AG04449 (cell line): ENCODE data around the gene ZNF592.

Source experiments
- CTCF ChIA-PET: fragments of 350-600 bp; formaldehyde crosslinking; extraction: SDS; loops from one replicate; lab custom pipeline; 2021; ENCODE audit warnings: antibody characterized with exemption; lab: Yijun Ruan, JAX
- POLR2A ChIA-PET: fragments of 400-600, 350-600 bp; formaldehyde crosslinking; extraction: SDS; loops from one replicate; lab custom pipeline; 2020; ENCODE audit warnings: antibody characterized with exemption, inconsistent platforms; lab: Yijun Ruan, JAX
- DNase-seq: peaks from one replicate; pipeline ENCODE4 v3.0.0-alpha.2; 2010; ENCODE audit warnings: low read depth, low spot score
- H3K4me3 ChIP-seq: 2 replicates; pipeline ENCODE4 v1.5.1; 2011; ENCODE audit warnings: low read depth, mild to moderate bottlenecking, control low read depth, low read length
- TF ChIP-seq, protein P1 (sequence below): IDR thresholded peaks from one replicate; pipeline ENCODE4 v1.5.1; 2011; ENCODE audit warnings: mild to moderate bottlenecking, moderate library complexity, low read length, control low read depth, inconsistent platforms; ENCODE audit not compliant: insufficient read depth; ENCODE audit errors: missing control alignments

Gene ZNF592

DNA sequence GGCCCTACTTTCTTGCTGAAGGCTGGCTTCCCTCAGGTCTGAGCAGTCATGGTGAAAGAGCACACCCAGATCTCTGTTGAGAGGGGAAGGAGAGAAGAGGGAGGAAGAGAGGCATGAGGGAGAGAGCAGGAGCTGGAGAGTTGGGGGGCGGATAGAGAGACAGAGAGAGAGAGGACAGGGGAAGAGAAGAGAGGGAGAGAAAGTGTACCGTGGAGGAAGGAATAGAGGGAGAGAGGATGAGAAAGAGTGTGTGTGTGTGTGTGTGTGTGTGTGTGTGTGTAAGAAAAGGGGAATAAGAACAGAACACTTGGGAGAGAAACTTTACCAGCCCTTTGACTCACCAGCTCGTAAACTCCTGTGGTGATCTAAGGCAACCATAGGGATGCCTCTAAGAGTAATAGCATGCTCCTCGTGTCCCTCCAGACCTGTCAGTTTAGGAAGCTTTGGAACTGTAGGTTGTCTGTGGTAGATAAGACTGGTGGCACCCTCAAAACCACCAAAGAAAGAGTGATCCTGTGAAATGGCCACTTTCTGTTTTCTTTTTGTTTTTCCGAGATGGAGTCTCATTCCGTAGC, 18.2 kb downstream of the ZNF592 start:
- DNase-seq, result no peak
- ChIA-PET POLR2A (no interaction called here), CTCF (interaction anchor here (1.5 kb wide), 1 partner anchor 19 kb away, joined by 3 read pairs; no protein-coding TSS in a partner anchor)

DNA sequence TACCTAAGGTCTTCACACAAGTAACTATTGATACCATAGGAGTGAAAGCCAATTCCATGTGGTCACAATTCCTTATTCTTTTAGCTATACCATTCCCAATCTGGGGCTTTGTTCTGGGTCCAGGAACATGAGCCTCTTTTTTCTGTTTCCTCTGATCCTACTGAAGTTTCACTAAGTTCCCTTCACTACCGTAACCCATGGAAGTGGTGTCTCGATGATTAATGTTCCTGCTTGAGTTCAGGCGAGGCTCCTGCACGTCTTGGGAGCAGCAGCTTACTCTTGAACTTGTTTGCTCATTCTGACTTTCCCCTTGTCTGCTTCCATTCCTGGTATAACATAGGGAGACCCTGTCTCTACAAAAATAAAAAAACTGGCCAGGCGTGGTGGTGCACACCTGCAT, 23.6 kb downstream of the ZNF592 start:
- POLR2A ChIA-PET, result no interaction called here
- CTCF ChIA-PET, result interaction anchor here (1.2 kb wide), 1 partner anchor 156 kb away, joined by 3 read pairs; no protein-coding TSS in a partner anchor

More for the DNA sequence above, 18.2 kb downstream of the ZNF592 start:
- TF ChIP-seq, protein P1, sequence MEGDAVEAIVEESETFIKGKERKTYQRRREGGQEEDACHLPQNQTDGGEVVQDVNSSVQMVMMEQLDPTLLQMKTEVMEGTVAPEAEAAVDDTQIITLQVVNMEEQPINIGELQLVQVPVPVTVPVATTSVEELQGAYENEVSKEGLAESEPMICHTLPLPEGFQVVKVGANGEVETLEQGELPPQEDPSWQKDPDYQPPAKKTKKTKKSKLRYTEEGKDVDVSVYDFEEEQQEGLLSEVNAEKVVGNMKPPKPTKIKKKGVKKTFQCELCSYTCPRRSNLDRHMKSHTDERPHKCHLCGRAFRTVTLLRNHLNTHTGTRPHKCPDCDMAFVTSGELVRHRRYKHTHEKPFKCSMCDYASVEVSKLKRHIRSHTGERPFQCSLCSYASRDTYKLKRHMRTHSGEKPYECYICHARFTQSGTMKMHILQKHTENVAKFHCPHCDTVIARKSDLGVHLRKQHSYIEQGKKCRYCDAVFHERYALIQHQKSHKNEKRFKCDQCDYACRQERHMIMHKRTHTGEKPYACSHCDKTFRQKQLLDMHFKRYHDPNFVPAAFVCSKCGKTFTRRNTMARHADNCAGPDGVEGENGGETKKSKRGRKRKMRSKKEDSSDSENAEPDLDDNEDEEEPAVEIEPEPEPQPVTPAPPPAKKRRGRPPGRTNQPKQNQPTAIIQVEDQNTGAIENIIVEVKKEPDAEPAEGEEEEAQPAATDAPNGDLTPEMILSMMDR, result no peak
- H3K4me3 ChIP-seq, result no peak overlapping the region

DNA sequence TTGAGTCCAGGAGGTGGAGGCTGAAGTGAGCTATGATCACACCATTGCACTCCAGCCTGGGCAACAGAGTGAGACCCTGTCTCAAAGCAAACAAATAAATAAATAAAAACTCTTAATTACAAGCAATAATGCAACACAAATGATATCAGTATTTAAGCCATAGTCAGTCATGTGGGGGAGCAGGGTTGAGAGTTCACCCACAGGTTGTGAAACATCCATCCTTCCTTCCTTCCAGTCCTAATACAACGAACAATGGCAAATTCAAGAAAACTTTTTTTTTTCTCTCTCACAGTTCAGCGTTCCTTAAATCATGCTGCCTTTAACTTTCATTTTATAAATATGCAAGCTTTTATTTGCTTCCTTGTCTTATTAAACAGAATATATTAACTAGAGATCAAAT, 24.1 kb downstream of the ZNF592 start:
- ChIA-PET POLR2A (no interaction called here), CTCF (no interaction called here)
- H3K4me3 ChIP-seq, result no peak overlapping the region
- TF ChIP-seq, protein P1, result no peak
- DNase-seq, result no peak

More for the DNA sequence above, 23.6 kb downstream of the ZNF592 start:
- no peak overlapping the region for H3K4me3 ChIP-seq
- DNase-seq, result no peak
- TF ChIP-seq, protein P1, result no peak

DNA sequence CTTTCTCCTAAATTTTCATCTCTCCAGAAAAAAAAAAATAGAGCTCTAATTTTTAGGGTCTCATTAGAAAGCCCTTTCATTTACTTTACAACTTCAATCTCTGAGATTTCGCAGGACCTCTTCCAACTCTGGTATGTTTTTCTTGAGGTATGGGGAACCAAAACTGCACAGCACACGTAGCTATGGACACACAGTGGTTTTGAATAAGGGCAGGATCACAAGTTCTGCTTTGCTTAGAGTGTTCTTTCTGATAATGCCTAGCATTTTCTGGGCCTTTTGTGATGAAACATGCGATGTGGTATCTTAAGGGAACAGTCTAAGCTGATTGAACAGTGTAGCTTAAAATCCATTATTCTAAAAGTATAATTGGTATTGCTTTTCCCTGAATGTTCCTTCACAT, 25.3 kb downstream of the ZNF592 start:
- TF ChIP-seq, protein P1, result no peak
- CTCF ChIA-PET, result interaction anchor here (0.7 kb wide), 1 partner anchor 174 kb away, joined by 4 read pairs; no protein-coding TSS in a partner anchor
- POLR2A ChIA-PET, result no interaction called here
- no peak overlapping the region for H3K4me3 ChIP-seq
- DNase-seq, result no peak

DNA sequence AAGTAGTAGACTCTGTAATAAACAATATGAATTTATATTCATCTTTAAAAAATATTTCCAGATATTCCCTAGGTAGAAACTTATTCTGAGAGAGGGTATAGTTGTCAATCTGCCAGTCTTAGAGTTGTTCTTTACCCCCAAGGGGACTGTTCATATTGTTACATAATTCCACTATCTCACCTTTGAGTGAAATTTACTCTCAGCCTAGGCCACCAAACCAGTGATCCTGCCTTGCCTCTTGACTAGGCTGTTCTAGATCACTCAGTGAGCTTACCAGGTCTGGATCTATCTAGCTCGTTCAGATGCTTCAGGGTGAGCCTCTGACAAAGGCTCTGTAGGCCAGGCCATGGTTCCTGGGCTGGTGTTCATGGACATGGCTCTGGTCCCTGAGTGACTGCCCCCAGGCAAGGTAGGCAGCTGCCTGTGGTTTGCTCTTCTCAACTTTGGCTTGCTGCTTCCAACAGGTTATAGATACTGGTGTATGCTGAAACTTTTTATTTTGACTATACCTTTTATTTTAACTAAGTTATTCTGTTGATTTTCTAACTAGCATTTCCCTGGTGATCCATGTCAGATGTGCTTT, 27.6 kb downstream of the ZNF592 start:
- CTCF ChIA-PET, result interaction anchor here (1.3 kb wide), 1 partner anchor 14 kb away, joined by 4 read pairs; no protein-coding TSS in a partner anchor
- POLR2A ChIA-PET, result interaction anchor here (0.6 kb wide), 1 partner anchor 201 kb away, joined by 3 read pairs; no protein-coding TSS in a partner anchor
- no peak for DNase-seq
- no peak overlapping the region for H3K4me3 ChIP-seq
- TF ChIP-seq, protein P1, result no peak

DNA sequence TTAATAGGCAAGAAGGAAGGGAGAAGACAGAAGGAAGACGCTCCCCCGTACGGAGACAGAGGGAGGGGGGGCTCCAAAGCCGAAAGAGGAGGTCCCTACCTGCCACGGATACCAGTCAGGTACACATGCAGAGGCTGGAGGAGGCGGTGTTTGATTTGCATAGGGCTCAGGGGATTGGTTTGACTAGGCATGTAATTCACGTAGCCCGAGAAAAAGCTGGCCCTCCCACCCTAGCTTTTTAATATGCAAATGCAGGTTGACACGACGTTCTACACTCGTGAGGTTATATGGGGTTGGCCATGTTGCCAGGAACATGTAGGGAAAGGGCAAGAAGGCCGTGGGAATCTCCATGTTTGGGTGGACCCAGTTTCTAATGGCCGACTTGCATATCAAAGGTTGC, 29.8 kb downstream of the ZNF592 start:
- H3K4me3 ChIP-seq, result no peak overlapping the region
- no peak for DNase-seq
- ChIA-PET CTCF (no interaction called here), POLR2A (no interaction called here)
- TF ChIP-seq, protein P1, result no peak
